Naive thymus-derived CD4-positive, alpha-beta T cell (primary cell): ENCODE data around the gene GPLD1. TPM values are rescaled to one million over a fixed set of nuclear protein-coding genes. Genes with fewer than 3 reads are reported as not detected.

Source experiments
- ATAC-seq: fragments of 150-1000 bp; cut with Tn5 transposase; 2 replicates; pipeline ENCODE4 v1.10.0; 2021; ENCODE audit warnings: mild to moderate bottlenecking, moderate library complexity
- CTCF ChIA-PET: fragments of 350-600 bp; sonication (Branson Sonifier 250); formaldehyde crosslinking; loops from one replicate; lab custom pipeline; 2021; ENCODE audit warnings: antibody characterized with exemption; lab: Charles Lee
- POLR2A ChIA-PET: fragments of 350-600 bp; sonication (Branson Sonifier 250); formaldehyde crosslinking; loops from one replicate; lab custom pipeline; 2021; ENCODE audit warnings: antibody characterized with exemption, inconsistent platforms; lab: Charles Lee
- DNase-seq, 9 donors: peaks; one replicate each; pipeline versions ENCODE4 v3.0.0 to v3.0.0-alpha.2; 2020 to 2022; ENCODE audit warnings: mixed read lengths in 1 of 9
- H3K27ac ChIP-seq: one replicate; pipeline ENCODE4 v1.7.0; 2013; ENCODE audit warnings: mild to moderate bottlenecking, low read depth, low read length, moderate library complexity
- H3K27me3 ChIP-seq, 2 donors: one replicate each; pipeline ENCODE4 v1.7.0; 2013; ENCODE audit warnings: low read length in 2 of 2, mild to moderate bottlenecking in 2 of 2, moderate library complexity in 2 of 2; ENCODE audit not compliant: control insufficient read depth in 2 of 2, insufficient read depth in 2 of 2
- H3K36me3 ChIP-seq, 3 experiments: 1 replicate in 2 of 3; 2 replicates in 1 of 3; pipeline ENCODE4 v1.7.0; 2013; ENCODE audit warnings: low read length in 3 of 3, mild to moderate bottlenecking in 3 of 3, moderate library complexity in 1 of 3; ENCODE audit not compliant: insufficient read depth in 3 of 3, control insufficient read depth in 2 of 3
- H3K4me1 ChIP-seq, 2 donors: one replicate each; pipeline ENCODE4 v1.7.0; 2013; ENCODE audit warnings: low read length in 2 of 2, mild to moderate bottlenecking in 2 of 2, moderate library complexity in 1 of 2; ENCODE audit not compliant: control insufficient read depth in 2 of 2, insufficient read depth in 2 of 2
- H3K4me3 ChIP-seq: 2 replicates; pipeline ENCODE4 v1.7.0; 2013; ENCODE audit warnings: mild to moderate bottlenecking, low read length
- H3K9me3 ChIP-seq, 3 experiments: 1 replicate in 2 of 3; 2 replicates in 1 of 3; pipeline ENCODE4 v1.7.0; 2013; ENCODE audit warnings: low read length in 3 of 3; ENCODE audit not compliant: control insufficient read depth in 2 of 3
- H3K27ac Mint-ChIP-seq, 9 donors: one replicate each; pipeline ENCODE4 v1.8.0; 2020 to 2022; ENCODE audit warnings: mixed read lengths in 9 of 9, mild to moderate bottlenecking in 8 of 9, moderate library complexity in 5 of 9, inconsistent platforms in 2 of 9
- H3K27me3 Mint-ChIP-seq, 5 donors: one replicate each; pipeline ENCODE4 v1.8.0; 2021 to 2022; ENCODE audit warnings: mixed read lengths in 5 of 5, mild to moderate bottlenecking in 1 of 5
- H3K36me3 Mint-ChIP-seq, 5 donors: one replicate each; pipeline ENCODE4 v1.8.0; 2020 to 2022; ENCODE audit warnings: mixed read lengths in 5 of 5, mild to moderate bottlenecking in 3 of 5, inconsistent platforms in 1 of 5
- H3K4me1 Mint-ChIP-seq, 7 donors: one replicate each; pipeline ENCODE4 v1.8.0; 2020 to 2022; ENCODE audit warnings: mixed read lengths in 7 of 7, mild to moderate bottlenecking in 3 of 7, inconsistent platforms in 1 of 7
- H3K4me3 Mint-ChIP-seq, 10 donors: one replicate each; pipeline ENCODE4 v1.8.0; 2020 to 2022; ENCODE audit warnings: mild to moderate bottlenecking in 10 of 10, mixed read lengths in 10 of 10, moderate library complexity in 6 of 10, inconsistent platforms in 2 of 10
- H3K9me3 Mint-ChIP-seq, 11 donors: one replicate each; pipeline ENCODE4 v1.8.0; 2020 to 2022; ENCODE audit warnings: mixed read lengths in 11 of 11, mild to moderate bottlenecking in 4 of 11, inconsistent platforms in 1 of 11, moderate library complexity in 1 of 11
- intact Hi-C, 2 donors: fragments of 100-400 bp; cut with micrococcal nuclease; formaldehyde crosslinking; loops; one replicate each; pipeline ENCODE4 v1.15.1; 2023
- polyA plus RNA-seq, 2 donors: library from polyadenylated mRNA; unstranded; fragments of 300-500 nt; fragmentation: Illumina TruSeq; gene quantifications; one replicate each; pipeline ENCODE4 v1.2.3, GENCODE V29; 2021
- total RNA-seq, 6 experiments: library from RNA in 5 of 6; stranded (reverse) in 5 of 6; gene quantifications; 1 replicate in 5 of 6; 2 replicates in 1 of 6; pipeline ENCODE4 v1.2.3 and lab custom pipeline; 2021 to 2026

GPLD1 gene
- total and polyA plus RNA-seq, 7 experiments from 2014 or later: 0.44 to 1.7 (median 0.94) TPM

DNA sequence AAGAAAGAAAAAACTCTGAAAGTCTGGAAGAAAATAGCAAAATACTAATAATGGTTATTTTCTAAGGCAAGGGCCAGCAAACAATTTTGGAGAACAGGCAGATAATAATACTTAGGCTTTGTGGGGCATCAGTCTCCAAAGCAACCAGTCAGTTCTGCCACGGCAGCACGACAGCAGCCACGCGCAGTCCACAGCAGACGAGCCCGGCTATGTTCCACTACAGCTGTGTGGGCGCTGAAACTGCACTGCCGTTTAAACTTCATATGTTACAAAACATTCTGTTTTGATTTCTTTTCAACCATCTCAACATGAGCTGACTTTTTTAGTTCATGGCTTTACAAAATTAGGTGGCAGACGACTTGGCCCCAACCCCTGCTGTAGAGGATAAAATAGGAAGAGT lies 56.8 kb downstream of the GPLD1 start:
- Histone ChIP-seq H3K4me3 (no peak overlapping the region), H3K36me3 (no peaks in the 10 kb centered on the region), H3K27me3 (no peaks in the 10 kb centered on the region), H3K9me3 (no peaks in the 10 kb centered on the region), H3K4me1 (no peaks in the 10 kb centered on the region), H3K27ac (no peak overlapping the region)
- no peaks in the 10 kb centered on the region for H3K9me3 Mint-ChIP-seq
- H3K27me3 Mint-ChIP-seq: no peaks in the 10 kb centered on the region
- no peak overlapping the region for H3K27ac Mint-ChIP-seq
- CTCF ChIA-PET: no interaction called here
- peaks cover 0 to 9% (median 0%) of the 10 kb centered on the region in 5 donors for H3K36me3 Mint-ChIP-seq
- no peak for ATAC-seq
- POLR2A ChIA-PET: no interaction called here
- no peaks in the 10 kb centered on the region for H3K4me1 Mint-ChIP-seq
- no peak for DNase-seq
- no peak overlapping the region for H3K4me3 Mint-ChIP-seq
- intact Hi-C loops: loop anchor here (5.0 to 10.0 kb wide), 2 partner anchors 150 to 642 kb away; no protein-coding TSS in a partner anchor

DNA sequence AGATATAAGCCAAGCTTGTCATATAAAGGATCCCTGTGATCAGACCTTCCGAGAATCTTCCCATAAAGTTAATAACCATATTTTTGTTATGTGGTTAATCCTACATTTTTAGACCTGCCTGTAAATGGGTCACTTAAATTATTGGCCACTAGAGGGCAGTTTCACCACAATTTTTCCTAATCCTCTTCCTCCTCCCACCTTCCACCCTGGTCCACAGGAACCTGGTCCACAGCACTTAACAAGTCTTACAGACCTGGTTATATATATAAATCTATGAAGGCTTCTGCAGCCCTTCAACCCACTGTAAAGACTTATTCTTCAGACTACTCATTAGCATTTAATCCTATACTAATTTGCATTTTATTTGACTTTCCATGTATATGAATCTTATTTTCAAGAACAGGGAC lies 58.3 kb downstream of the GPLD1 start:
- no peaks in the 10 kb centered on the region for H3K27me3 Mint-ChIP-seq
- ChIA-PET CTCF (interaction anchor here (0.7 to 1.4 kb wide), 5 partner anchors 9 to 657 kb away, joined by 3 to 4 read pairs (median 3); no protein-coding TSS in a partner anchor), POLR2A (no interaction called here)
- H3K9me3 Mint-ChIP-seq: no peaks in the 10 kb centered on the region
- Histone ChIP-seq H3K27me3 (no peaks in the 10 kb centered on the region), H3K4me1 (no peaks in the 10 kb centered on the region), H3K27ac (no peak overlapping the region), H3K9me3 (no peaks in the 10 kb centered on the region), H3K4me3 (no peak overlapping the region), H3K36me3 (peaks cover 0 to under 1% (median 0%) of the 10 kb centered on the region in 3 experiments)
- peaks cover 0 to 5% (median 0%) of the 10 kb centered on the region in 5 donors for H3K36me3 Mint-ChIP-seq
- H3K4me1 Mint-ChIP-seq: no peaks in the 10 kb centered on the region
- peak; percentile 46 for ATAC-seq
- H3K4me3 Mint-ChIP-seq: no peak overlapping the region
- no peak overlapping the region for H3K27ac Mint-ChIP-seq
- intact Hi-C loops: loop anchor here (1.0 to 10.0 kb wide), 8 partner anchors 63 to 644 kb away; partner anchors contain the start of gene ALDH5A1 (in 1 of the 2)
- DNase-seq: peak in 7 of 9 donors; percentile 4 to 41 (median 28)

DNA sequence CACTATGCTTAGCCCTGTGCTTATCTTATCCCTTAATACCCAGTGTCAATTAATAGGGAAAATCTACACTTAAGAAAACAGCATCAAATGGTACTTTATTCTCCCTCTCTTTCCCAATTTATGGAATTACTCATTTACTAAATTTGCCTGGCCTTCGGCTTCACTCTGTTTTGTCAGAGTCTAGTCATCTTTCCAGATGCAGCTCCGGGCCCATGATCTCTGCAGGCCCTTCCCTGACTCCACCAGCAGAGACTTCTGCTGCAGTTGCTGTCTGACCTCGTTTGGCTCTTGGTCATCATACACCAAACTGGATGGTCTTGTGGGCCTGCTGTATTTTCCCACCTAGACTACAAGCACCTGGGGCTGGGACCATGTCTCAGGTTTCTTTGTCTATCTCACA lies 59.3 kb downstream of the GPLD1 start:
- DNase-seq (no peak), ATAC-seq (no peak)
- Histone ChIP-seq H3K27ac (no peak overlapping the region), H3K4me1 (no peaks in the 10 kb centered on the region), H3K9me3 (no peaks in the 10 kb centered on the region), H3K27me3 (no peaks in the 10 kb centered on the region), H3K36me3 (peaks cover 0 to 9% (median 0%) of the 10 kb centered on the region in 3 experiments), H3K4me3 (no peak overlapping the region)
- Mint-ChIP-seq H3K27me3 (no peaks in the 10 kb centered on the region), H3K4me1 (no peaks in the 10 kb centered on the region), H3K36me3 (peaks cover 0 to 5% (median under 1%) of the 10 kb centered on the region in 5 donors), H3K9me3 (no peaks in the 10 kb centered on the region), H3K4me3 (no peak overlapping the region), H3K27ac (peak overlapping the region in 2 of 9 donors; percentile 36 to 53)
- CTCF ChIA-PET: interaction anchor here (0.6 to 1.4 kb wide), 5 partner anchors 8 to 147 kb away, joined by 3 to 4 read pairs (median 4); no protein-coding TSS in a partner anchor
- intact Hi-C loops: loop anchor here (2.0 to 10.0 kb wide), 3 partner anchors 152 to 645 kb away; no protein-coding TSS in a partner anchor
- POLR2A ChIA-PET: no interaction called here

DNA sequence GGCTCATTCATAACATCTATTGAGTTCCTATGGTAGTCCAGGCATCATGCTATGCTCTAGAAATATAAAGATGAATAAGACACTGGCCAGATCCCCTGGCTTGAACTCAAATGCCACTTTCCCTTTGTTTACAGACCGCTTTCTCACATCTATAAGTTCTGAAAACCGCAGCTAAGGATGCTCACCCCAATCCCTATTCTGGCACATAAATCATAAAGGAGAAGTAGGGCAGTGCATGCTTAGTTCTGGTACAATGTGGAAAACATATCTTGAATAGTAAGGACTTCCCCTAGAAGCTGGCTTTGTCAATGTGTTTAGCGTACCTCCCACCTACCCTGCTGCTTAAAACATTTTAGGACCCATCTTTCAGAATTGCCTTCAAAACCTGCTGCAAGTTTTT lies 60.2 kb downstream of the GPLD1 start:
- Mint-ChIP-seq H3K4me1 (no peaks in the 10 kb centered on the region), H3K36me3 (peaks cover 2 to 8% (median 6%) of the 10 kb centered on the region in 5 donors), H3K27ac (peak overlapping the region in 2 of 9 donors; percentile 7 to 15), H3K4me3 (no peak overlapping the region), H3K27me3 (no peaks in the 10 kb centered on the region), H3K9me3 (no peaks in the 10 kb centered on the region)
- H3K27ac ChIP-seq: no peak overlapping the region
- DNase-seq (no peak), ATAC-seq (no peak)
- H3K9me3 ChIP-seq: no peaks in the 10 kb centered on the region
- H3K4me1 ChIP-seq: no peaks in the 10 kb centered on the region
- no peaks in the 10 kb centered on the region for H3K27me3 ChIP-seq
- peaks cover 0 to 16% (median 6%) of the 10 kb centered on the region in 3 experiments for H3K36me3 ChIP-seq
- ChIA-PET POLR2A (no interaction called here), CTCF (interaction anchor here (1.1 kb wide), 1 partner anchor 66 kb away, joined by 3 read pairs; no protein-coding TSS in a partner anchor)
- no peak overlapping the region for H3K4me3 ChIP-seq
- intact Hi-C loops: loop anchor here in 1 of 2 donors (10.0 kb wide), 1 partner anchor 656 kb away; no protein-coding TSS in a partner anchor

DNA sequence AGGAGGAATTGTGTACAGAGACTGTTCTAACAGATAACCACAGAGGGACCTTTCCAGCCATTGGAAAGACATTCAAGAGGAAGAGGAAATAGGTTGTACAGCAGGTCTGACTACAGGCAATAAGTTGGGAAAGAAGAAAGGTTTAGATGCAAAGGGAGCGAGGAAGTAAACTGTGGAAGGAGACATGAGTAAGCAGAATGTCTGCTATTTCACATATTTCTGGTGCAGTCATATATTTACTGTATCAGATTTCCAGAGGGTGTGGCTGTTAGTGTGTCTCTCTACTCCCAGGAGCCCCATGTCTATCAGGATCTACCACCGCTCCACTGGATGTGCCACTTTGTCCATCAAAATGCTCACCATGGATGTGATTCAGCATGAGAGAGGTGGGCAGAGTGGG lies 60.8 kb downstream of the GPLD1 start:
- Mint-ChIP-seq H3K27ac (peak overlapping the region in 4 of 9 donors; percentile 7 to 61 (median 14)), H3K4me3 (no peak overlapping the region), H3K27me3 (no peaks in the 10 kb centered on the region), H3K9me3 (no peaks in the 10 kb centered on the region), H3K4me1 (no peaks in the 10 kb centered on the region), H3K36me3 (peaks cover 2 to 8% (median 6%) of the 10 kb centered on the region in 5 donors)
- Histone ChIP-seq H3K9me3 (no peaks in the 10 kb centered on the region), H3K27ac (no peak overlapping the region), H3K36me3 (peaks cover 4 to 22% (median 6%) of the 10 kb centered on the region in 3 experiments), H3K4me3 (no peak overlapping the region), H3K27me3 (no peaks in the 10 kb centered on the region), H3K4me1 (no peaks in the 10 kb centered on the region)
- CTCF ChIA-PET: interaction anchor here (1.1 kb wide), 1 partner anchor 67 kb away, joined by 3 read pairs; no protein-coding TSS in a partner anchor
- POLR2A ChIA-PET: no interaction called here
- intact Hi-C loops: loop anchor here in 1 of 2 donors (10.0 kb wide), 1 partner anchor 656 kb away; no protein-coding TSS in a partner anchor
- DNase-seq (no peak), ATAC-seq (no peak)

DNA sequence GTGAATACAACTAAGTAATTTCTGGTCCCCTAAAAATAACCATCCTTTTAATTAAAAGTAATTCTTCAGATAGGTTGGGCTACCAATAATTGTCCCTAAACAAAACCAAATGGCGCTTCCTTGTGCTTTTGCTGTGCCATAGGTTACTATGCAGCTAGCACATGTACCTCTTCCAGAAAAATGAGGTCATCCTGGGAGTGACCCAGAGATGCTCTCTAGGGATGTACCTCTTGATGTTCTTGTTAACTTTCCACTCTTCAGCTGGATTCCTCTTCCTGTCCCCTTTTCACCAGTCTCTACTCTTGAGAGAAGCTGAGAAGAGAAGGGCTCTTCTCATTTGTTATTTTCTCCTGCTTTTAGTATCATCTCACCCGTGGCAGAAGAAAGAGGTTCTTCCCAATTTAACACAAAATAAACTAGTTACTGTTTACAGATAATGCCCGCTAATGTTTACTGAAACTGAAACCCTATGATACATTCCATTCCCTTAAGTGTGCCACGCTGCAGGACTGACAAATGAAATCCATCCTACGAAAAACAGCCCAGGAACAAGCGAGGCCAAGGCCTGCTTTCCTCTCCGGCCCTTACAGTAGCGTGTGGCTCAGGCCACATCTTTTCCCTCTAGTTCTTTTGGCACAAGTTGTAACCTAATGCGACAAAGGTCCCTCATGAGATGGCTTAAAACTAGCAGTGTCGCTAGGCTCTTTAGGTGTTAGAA lies 62.5 kb downstream of the GPLD1 start:
- DNase-seq: no peak
- Mint-ChIP-seq H3K27ac (peak overlapping the region in 3 of 9 donors; percentile 5 to 16 (median 12)), H3K36me3 (peaks cover 4 to 17% (median 8%) of the 10 kb centered on the region in 5 donors), H3K9me3 (no peaks in the 10 kb centered on the region), H3K4me3 (no peak overlapping the region), H3K27me3 (no peaks in the 10 kb centered on the region), H3K4me1 (no peaks in the 10 kb centered on the region)
- ATAC-seq: no peak
- intact Hi-C loops: loop anchor here in 1 of 2 donors (10.0 kb wide), 1 partner anchor 658 kb away; no protein-coding TSS in a partner anchor
- ChIA-PET POLR2A (no interaction called here), CTCF (no interaction called here)
- peaks cover 7 to 34% (median 15%) of the 10 kb centered on the region in 3 experiments for H3K36me3 ChIP-seq
- H3K4me1 ChIP-seq: no peaks in the 10 kb centered on the region
- no peaks in the 10 kb centered on the region for H3K27me3 ChIP-seq
- H3K4me3 ChIP-seq: no peak overlapping the region
- H3K27ac ChIP-seq: no peak overlapping the region
- H3K9me3 ChIP-seq: no peaks in the 10 kb centered on the region
